Activated naive CD4-positive, alpha-beta T cell treated with anti-CD3 and anti-CD28 coated beads, Interleukin-2, amount 50 U/mL, for 24 hours (primary cell): ENCODE data around the gene SMOC2.

Experiments used
- H3K27ac Mint-ChIP-seq: one replicate; pipeline ENCODE4 v1.8.0; 2021; ENCODE audit warnings: mild to moderate bottlenecking, mixed read lengths
- H3K27me3 Mint-ChIP-seq: one replicate; pipeline ENCODE4 v1.8.0; 2021; ENCODE audit warnings: mixed read lengths
- H3K36me3 Mint-ChIP-seq: one replicate; pipeline ENCODE4 v1.8.0; 2021; ENCODE audit warnings: mixed read lengths
- H3K4me1 Mint-ChIP-seq: one replicate; pipeline ENCODE4 v1.8.0; 2021; ENCODE audit warnings: mixed read lengths
- H3K4me3 Mint-ChIP-seq: one replicate; pipeline ENCODE4 v1.8.0; 2021; ENCODE audit warnings: mild to moderate bottlenecking, mixed read lengths
- H3K9me3 Mint-ChIP-seq: one replicate; pipeline ENCODE4 v1.8.0; 2021; ENCODE audit warnings: mixed read lengths

Gene SMOC2

GRCh38 chr6:168541307-168541706, 100.3 kb downstream of the SMOC2 start:
- no peak overlapping the region for H3K4me3 Mint-ChIP-seq
- H3K9me3 Mint-ChIP-seq: no peaks in the 10 kb centered on the region
- H3K36me3 Mint-ChIP-seq: no peaks in the 10 kb centered on the region
- H3K4me1 Mint-ChIP-seq: no peaks in the 10 kb centered on the region
- no peak overlapping the region for H3K27ac Mint-ChIP-seq
- peaks cover 1% of the 10 kb centered on the region for H3K27me3 Mint-ChIP-seq

- H3K27ac Mint-ChIP-seq: no peak overlapping the region
- H3K27me3 Mint-ChIP-seq: peaks cover 1% of the 10 kb centered on the region
- H3K36me3 Mint-ChIP-seq: no peaks in the 10 kb centered on the region
Measured at GRCh38 chr6:168542301-168542700, 101.3 kb downstream of the SMOC2 start.

GRCh38 chr6:168545428-168545827, 104.4 kb downstream of the SMOC2 start:
- Mint-ChIP-seq H3K27ac (no peak overlapping the region), H3K27me3 (peaks cover 1% of the 10 kb centered on the region), H3K9me3 (no peaks in the 10 kb centered on the region), H3K4me1 (no peaks in the 10 kb centered on the region), H3K36me3 (no peaks in the 10 kb centered on the region), H3K4me3 (no peak overlapping the region)

More at GRCh38 chr6:168542301-168542700, 101.3 kb downstream of the SMOC2 start:
- Mint-ChIP-seq H3K4me1 (no peaks in the 10 kb centered on the region), H3K4me3 (no peak overlapping the region), H3K9me3 (no peaks in the 10 kb centered on the region)

DNA sequence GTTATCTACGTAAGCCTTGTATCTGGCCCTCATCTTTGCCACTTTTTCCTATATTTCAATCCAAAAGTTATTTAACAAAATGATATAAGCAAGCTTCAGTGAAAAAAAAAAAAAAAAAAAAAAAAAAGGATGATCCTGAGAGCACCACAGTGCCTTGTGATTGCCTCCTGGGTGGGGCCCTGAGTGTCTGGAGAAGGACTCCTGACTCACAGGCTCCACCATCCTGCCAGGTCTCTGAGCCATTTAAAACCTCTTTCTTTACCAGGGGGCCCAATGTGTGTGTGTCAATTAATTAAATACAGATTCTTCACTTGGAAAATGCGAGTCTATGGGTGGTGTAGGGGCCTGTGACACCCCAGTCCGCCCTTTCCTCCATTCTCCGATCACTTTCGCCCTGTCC, 105.2 kb downstream of the SMOC2 start:
- no peaks in the 10 kb centered on the region for H3K9me3 Mint-ChIP-seq

DNA sequence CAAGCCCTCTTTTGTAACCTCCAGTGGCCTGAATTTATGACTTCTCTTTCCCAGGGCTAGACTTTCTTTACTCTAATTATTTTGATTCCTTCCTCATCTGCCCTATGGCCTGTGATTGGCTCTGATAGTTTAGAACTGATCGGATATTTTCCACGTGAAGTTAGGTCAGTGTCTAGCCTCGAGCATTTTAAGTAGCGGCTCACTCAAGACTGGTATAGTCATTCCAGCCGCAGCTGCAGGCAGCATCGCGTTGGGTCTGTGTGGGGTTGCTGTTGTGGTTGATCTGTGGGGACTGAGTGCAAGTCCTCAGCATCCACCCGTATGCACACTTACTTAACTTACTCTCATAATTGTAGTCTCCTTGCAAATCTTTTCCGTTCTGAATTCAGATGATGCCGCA, 105.7 kb downstream of the SMOC2 start:
- H3K27ac Mint-ChIP-seq: no peak overlapping the region
- H3K27me3 Mint-ChIP-seq: no peaks in the 10 kb centered on the region
- no peaks in the 10 kb centered on the region for H3K4me1 Mint-ChIP-seq
- no peak overlapping the region for H3K4me3 Mint-ChIP-seq
- H3K9me3 Mint-ChIP-seq: no peaks in the 10 kb centered on the region
- no peaks in the 10 kb centered on the region for H3K36me3 Mint-ChIP-seq

More for the DNA sequence above, 105.2 kb downstream of the SMOC2 start:
- no peaks in the 10 kb centered on the region for H3K36me3 Mint-ChIP-seq
- H3K4me3 Mint-ChIP-seq: no peak overlapping the region
- H3K4me1 Mint-ChIP-seq: no peaks in the 10 kb centered on the region
- H3K27me3 Mint-ChIP-seq: no peaks in the 10 kb centered on the region
- no peak overlapping the region for H3K27ac Mint-ChIP-seq

DNA sequence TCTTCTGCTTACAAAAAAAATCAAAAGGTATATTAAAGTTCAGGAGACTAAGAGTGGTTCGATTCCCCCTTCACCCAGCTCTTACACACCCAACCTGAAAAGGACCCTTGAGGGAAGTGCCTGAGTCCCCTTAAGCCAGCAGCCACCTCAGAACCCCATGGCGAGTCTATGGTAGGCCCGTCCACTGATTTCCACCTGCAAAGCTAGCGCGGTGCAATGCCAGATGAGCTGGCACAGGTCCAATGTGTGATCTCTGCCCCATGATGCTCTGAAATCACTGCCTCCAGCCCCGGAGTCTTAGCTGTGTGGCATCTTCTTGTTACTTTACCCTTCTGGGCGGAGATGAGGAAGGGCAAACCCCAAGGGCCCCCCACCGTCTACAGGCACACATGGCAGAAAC, 109.3 kb downstream of the SMOC2 start:
- Mint-ChIP-seq H3K4me3 (no peak overlapping the region), H3K4me1 (no peaks in the 10 kb centered on the region), H3K27ac (no peak overlapping the region), H3K36me3 (no peaks in the 10 kb centered on the region), H3K9me3 (no peaks in the 10 kb centered on the region), H3K27me3 (no peaks in the 10 kb centered on the region)

GRCh38 chr6:168554472-168554871, 113.5 kb downstream of the SMOC2 start:
- no peaks in the 10 kb centered on the region for H3K27me3 Mint-ChIP-seq
- H3K4me1 Mint-ChIP-seq: no peaks in the 10 kb centered on the region
- no peak overlapping the region for H3K4me3 Mint-ChIP-seq
- H3K36me3 Mint-ChIP-seq: no peaks in the 10 kb centered on the region
- no peak overlapping the region for H3K27ac Mint-ChIP-seq
- H3K9me3 Mint-ChIP-seq: no peaks in the 10 kb centered on the region

- Mint-ChIP-seq H3K27me3 (no peaks in the 10 kb centered on the region), H3K9me3 (no peaks in the 10 kb centered on the region), H3K36me3 (no peaks in the 10 kb centered on the region), H3K27ac (no peak overlapping the region), H3K4me1 (no peaks in the 10 kb centered on the region), H3K4me3 (no peak overlapping the region)
Measured at GRCh38 chr6:168554898-168555617, 114.1 kb downstream of the SMOC2 start.

GRCh38 chr6:168555618-168556273, 114.8 kb downstream of the SMOC2 start:
- Mint-ChIP-seq H3K36me3 (no peaks in the 10 kb centered on the region), H3K4me3 (no peak overlapping the region), H3K4me1 (no peaks in the 10 kb centered on the region), H3K27me3 (no peaks in the 10 kb centered on the region), H3K27ac (no peak overlapping the region), H3K9me3 (no peaks in the 10 kb centered on the region)

GRCh38 chr6:168557512-168557911, 116.5 kb downstream of the SMOC2 start:
- no peaks in the 10 kb centered on the region for H3K4me1 Mint-ChIP-seq
- H3K9me3 Mint-ChIP-seq: no peaks in the 10 kb centered on the region
- no peak overlapping the region for H3K4me3 Mint-ChIP-seq
- no peaks in the 10 kb centered on the region for H3K27me3 Mint-ChIP-seq
- H3K27ac Mint-ChIP-seq: no peak overlapping the region
- H3K36me3 Mint-ChIP-seq: no peaks in the 10 kb centered on the region

DNA sequence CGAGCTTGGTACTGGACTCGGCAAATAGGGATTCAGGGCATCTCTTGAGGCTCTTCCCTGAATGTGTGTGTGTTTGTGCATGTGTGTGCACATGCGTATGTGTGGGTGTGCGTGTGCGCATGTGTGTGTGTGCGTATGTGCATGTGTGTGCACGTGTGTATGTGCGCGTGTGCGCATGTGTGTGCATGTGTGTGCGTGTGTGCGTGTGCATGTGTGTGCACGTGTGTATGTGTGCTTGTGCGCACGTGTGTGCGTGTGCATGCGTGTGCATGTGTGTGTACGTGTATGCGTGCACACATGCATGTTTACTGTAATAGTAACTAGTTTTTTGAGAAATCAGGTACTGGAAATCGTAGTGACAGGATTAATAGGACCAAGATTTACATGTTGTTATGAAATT, 117.7 kb downstream of the SMOC2 start:
- no peaks in the 10 kb centered on the region for H3K27me3 Mint-ChIP-seq
- H3K4me3 Mint-ChIP-seq: no peak overlapping the region
- H3K9me3 Mint-ChIP-seq: no peaks in the 10 kb centered on the region
- H3K4me1 Mint-ChIP-seq: no peaks in the 10 kb centered on the region
- no peak overlapping the region for H3K27ac Mint-ChIP-seq
- no peaks in the 10 kb centered on the region for H3K36me3 Mint-ChIP-seq

DNA sequence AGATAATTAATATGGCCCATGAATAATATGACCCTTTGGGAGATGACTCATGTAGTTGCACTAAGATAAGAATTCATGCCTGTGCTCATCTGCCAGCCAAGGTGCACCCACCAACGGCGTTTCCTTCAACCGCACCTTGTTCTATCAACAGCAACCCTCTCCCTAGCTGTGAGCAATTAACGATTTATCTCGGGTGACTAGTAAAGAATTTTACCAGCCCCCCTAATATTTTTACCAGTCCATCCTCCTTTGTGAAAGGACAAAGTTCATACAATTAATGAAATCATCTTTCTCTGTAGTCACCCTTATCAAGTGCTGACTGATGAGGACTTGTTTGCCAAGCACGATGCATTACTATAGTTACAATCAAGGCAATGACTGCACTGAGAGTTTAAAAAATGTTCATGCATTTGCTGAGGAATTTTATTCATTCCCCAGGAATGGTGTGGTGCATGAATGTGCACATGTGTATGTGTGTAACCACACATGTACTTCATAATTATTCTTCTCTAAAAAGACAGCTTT, 118.7 kb downstream of the SMOC2 start:
- Mint-ChIP-seq H3K27me3 (peaks cover 2% of the 10 kb centered on the region), H3K4me3 (no peak overlapping the region), H3K27ac (no peak overlapping the region), H3K36me3 (no peaks in the 10 kb centered on the region), H3K9me3 (no peaks in the 10 kb centered on the region), H3K4me1 (no peaks in the 10 kb centered on the region)

DNA sequence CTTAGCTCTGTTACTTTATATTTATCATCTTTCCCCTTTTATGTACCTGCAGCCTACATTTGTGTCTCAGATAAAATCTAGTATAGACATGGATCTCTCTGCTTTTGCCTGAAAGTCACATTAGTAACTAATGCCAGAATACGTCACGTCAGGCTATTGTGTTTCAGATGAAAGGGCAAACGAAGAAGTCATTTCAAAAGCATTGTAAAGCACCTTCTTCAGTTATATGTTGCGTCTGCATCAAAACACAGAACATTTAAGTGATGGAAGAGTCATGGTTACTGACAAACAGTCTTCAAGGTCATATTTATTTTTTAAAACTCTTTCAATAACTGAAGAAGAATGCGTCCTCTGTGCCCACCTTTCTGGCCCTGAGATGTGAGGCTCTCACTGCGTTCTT, 119.1 kb downstream of the SMOC2 start:
- Mint-ChIP-seq H3K4me1 (no peaks in the 10 kb centered on the region), H3K27ac (no peak overlapping the region), H3K27me3 (peaks cover 2% of the 10 kb centered on the region), H3K4me3 (no peak overlapping the region), H3K36me3 (no peaks in the 10 kb centered on the region), H3K9me3 (no peaks in the 10 kb centered on the region)

DNA sequence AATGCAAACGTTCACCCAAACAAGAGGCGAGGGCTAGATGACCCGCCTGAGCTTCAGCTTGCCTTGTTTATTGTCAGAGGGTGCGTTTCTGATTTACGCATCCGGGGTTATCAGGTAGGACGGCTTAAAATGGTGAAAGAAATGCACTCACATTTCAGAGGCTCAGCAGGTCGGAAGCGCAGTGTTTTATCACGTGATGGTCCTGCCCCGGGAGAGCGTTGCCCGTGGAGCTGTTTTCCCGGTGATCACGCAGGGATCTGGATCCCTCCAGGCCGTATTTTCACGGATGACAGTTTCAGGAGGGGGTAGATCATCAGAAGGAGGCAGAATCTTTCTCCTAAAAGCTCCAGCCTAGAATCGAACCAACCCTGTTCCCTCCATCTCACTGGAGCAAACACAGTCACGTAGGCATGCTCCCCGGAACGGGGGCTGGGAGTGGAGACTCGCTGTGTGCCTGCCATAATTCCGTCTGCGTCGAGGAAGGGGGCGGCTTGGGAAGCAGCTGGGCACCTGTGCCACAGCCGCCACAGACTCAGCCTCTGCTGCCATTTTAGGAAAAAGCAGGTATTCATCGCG, 121.7 kb downstream of the SMOC2 start:
- H3K4me3 Mint-ChIP-seq: no peak overlapping the region
- H3K36me3 Mint-ChIP-seq: no peaks in the 10 kb centered on the region
- H3K27ac Mint-ChIP-seq: no peak overlapping the region
- no peaks in the 10 kb centered on the region for H3K9me3 Mint-ChIP-seq
- peaks cover 2% of the 10 kb centered on the region for H3K27me3 Mint-ChIP-seq
- H3K4me1 Mint-ChIP-seq: no peaks in the 10 kb centered on the region

GRCh38 chr6:168563656-168564055, 122.7 kb downstream of the SMOC2 start:
- H3K4me3 Mint-ChIP-seq: no peak overlapping the region
- no peaks in the 10 kb centered on the region for H3K4me1 Mint-ChIP-seq
- H3K36me3 Mint-ChIP-seq: no peaks in the 10 kb centered on the region
- peaks cover 4% of the 10 kb centered on the region for H3K27me3 Mint-ChIP-seq
- no peaks in the 10 kb centered on the region for H3K9me3 Mint-ChIP-seq
- H3K27ac Mint-ChIP-seq: no peak overlapping the region

GRCh38 chr6:168565112-168565511, 124.1 kb downstream of the SMOC2 start:
- Mint-ChIP-seq H3K36me3 (no peaks in the 10 kb centered on the region), H3K4me3 (no peak overlapping the region), H3K27me3 (peaks cover 7% of the 10 kb centered on the region), H3K27ac (no peak overlapping the region), H3K4me1 (no peaks in the 10 kb centered on the region), H3K9me3 (no peaks in the 10 kb centered on the region)
